Measurements from ENCODE around the gene FN3KRP. TPM values are rescaled to one million over a fixed set of nuclear protein-coding genes. Genes with fewer than 3 reads are reported as not detected.

Gene FN3KRP
- total and polyA plus RNA-seq, 12 donors, result 6.8 to 41.2 (median 25.4) TPM

DNA sequence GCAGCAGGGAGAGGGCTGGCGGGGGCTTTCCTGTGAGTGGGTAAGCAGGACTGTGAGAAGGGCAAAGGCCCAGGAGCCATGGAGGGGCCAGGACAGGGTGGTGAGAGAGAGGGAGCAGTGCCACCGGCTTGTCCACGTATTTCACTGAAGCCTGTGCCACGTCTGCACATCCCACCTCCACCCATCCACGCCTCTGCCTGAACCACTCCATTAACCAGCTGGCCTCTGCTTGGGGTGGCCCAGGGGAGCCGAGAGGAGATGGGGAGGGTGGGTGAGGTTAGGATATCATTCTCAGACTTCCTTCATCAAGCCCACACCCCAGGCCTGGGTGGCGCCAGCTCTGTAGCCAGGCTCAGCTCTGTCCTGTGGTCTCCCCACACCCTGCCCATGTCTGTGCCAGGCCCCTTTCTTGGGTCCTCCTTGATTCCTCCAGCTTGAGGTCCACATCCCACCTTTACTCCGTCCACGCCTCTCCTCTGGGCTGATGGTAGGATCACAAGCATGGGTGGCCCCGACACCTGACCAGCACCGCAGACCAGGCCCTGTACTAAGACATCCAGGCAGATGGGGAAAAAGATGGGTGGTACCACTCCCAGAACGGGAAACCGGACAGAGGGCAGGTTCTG is 15.7 kb downstream of the FN3KRP start:
- WGBS, 4 donors, result 89 to 94% (median 91%) methylated on average over 11 to 13 of the region's 13 CpGs
- Histone ChIP-seq H3K9me3 (replicated peaks in 1 of 3) (no peaks in the 10 kb centered on the region), H3K4me1 (replicated peaks in 1 of 2) (peaks cover 11 to 18% of the 10 kb centered on the region in 2 donors), H3K27me3 (no peaks in the 10 kb centered on the region), H3K36me3 (replicated peaks in 1 of 2) (peaks cover 0 to 4% of the 10 kb centered on the region in 2 donors), H3K4me3 (no peak overlapping the region), H3K27ac (no peak overlapping the region)
- TF ChIP-seq, protein P1, sequence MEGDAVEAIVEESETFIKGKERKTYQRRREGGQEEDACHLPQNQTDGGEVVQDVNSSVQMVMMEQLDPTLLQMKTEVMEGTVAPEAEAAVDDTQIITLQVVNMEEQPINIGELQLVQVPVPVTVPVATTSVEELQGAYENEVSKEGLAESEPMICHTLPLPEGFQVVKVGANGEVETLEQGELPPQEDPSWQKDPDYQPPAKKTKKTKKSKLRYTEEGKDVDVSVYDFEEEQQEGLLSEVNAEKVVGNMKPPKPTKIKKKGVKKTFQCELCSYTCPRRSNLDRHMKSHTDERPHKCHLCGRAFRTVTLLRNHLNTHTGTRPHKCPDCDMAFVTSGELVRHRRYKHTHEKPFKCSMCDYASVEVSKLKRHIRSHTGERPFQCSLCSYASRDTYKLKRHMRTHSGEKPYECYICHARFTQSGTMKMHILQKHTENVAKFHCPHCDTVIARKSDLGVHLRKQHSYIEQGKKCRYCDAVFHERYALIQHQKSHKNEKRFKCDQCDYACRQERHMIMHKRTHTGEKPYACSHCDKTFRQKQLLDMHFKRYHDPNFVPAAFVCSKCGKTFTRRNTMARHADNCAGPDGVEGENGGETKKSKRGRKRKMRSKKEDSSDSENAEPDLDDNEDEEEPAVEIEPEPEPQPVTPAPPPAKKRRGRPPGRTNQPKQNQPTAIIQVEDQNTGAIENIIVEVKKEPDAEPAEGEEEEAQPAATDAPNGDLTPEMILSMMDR (IDR thresholded peaks at IDR 0.05), result no peak
- no peak for TF ChIP-seq POLR2A (IDR thresholded peaks at IDR 0.05)
- intact Hi-C loops (cut with DNase I), result no loop called here
- peak in 1 of 7 donors; percentile 15 for DNase-seq

DNA sequence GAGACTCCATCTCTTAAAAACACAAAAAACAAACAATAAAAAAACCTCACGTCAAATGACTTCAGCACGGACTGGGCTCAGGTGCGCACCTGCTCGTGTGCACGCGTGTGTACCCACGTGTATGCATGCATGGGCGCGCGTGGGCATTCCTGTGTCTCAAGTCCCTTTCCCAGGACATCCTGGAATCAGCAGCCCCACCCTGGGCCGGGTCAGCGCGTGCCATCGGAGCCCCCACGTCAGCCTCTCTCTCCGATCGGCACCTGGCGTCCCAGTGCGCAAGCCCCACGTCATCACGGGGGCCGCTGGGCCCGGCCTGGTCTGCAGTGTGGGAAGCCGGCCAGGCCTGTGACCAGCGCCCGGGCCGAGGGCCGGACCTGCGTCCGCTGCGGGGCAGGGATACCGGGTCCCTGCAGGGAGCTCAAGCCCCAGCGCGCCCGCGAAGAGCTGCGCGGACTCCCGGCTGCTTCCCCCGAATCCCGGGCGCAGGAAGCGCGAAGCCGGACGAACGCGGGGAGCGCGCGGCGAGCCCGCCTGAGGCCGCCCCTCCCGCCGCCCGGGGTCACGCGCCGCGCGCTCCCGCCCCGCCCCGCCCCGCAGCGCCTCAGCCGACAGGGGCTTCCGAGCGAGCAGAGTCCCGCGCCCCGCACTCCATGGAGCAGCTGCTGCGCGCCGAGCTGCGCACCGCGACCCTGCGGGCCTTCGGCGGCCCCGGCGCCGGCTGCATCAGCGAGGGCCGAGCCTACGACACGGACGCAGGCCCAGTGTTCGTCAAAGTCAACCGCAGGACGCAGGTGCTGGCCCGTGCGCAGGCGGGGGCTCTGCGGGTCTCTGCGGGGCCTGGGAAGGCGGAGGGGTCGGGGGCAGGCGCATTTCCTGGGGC is 18.7 kb downstream of the FN3KRP start, which contains the start of gene FN3K:
Gene FN3K (plus strand): TSS at position 629 of the 880 bp plus-strand sequence. CDS start 22 bp downstream, at position 651.
- peaks cover 20 to 26% of the 10 kb centered on the region in 2 donors for H3K4me1 ChIP-seq (replicated peaks in 1 of 2)
- H3K9me3 ChIP-seq (replicated peaks in 1 of 3), result no peaks in the 10 kb centered on the region
- peak within 1 kb of the TSS in 3 of 4 donors; percentile 49 to 71 (median 67) for H3K4me3 ChIP-seq
- H3K36me3 ChIP-seq (replicated peaks in 1 of 2), result peaks cover 0 to 12% of the 10 kb centered on the region in 2 donors
- intact Hi-C loops (cut with DNase I), result no loop called here
- no peaks in the 10 kb centered on the region for H3K27me3 ChIP-seq
- peak within 1 kb of the TSS; percentile 60 to 93 (median 89) for H3K27ac ChIP-seq
- peak; percentile 76 to 90 (median 85) for DNase-seq
- 3 to 47% (median 8%) methylated on average over 11 to 100 of the region's 101 CpGs for WGBS, 4 donors
- TF ChIP-seq, protein P1 (IDR thresholded peaks at IDR 0.05), result no peak
- peak; percentile 75 to 86 for TF ChIP-seq POLR2A (IDR thresholded peaks at IDR 0.05)

DNA sequence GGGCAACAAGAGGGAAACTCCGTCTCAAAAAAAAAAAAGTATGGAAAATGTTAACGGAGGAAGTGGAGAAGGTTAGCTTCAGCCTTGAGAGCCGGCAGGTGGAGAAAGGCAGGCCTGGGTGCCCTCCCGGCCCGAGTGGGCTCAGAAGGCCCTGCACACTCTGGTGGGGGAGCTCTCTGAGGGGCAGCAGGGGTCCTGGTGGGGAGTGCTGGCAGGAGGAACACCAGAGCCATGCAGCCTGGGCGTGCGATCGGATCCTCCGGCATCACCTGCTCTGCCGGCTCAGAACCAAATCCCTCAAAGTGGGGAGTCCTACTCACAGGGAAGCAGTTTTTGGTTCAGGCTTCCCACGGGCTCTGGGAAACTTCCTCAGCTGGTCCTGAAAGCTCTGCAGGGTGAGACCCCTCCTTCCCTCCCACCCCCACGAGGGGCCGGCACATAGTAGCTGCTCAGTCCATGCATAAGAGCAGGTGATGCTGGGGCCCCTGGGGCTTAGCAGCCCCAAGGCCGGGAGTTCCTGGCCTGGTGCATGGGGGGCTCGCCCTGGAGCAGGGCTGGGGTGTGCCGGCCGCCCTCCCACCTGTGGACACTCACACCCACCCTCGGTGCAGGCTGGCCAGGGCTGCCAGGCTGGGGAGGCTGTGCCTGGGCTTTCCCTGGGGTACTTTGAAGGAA is 20.1 kb downstream of the FN3KRP start:
- H3K36me3 ChIP-seq (replicated peaks in 1 of 2), result peaks cover 0 to 26% of the 10 kb centered on the region in 2 donors
- WGBS, 4 donors, result 43 to 56% (median 50%) methylated on average over 12 to 18 of the region's 18 CpGs
- peaks cover 0 to 6% (median 0%) of the 10 kb centered on the region in 3 donors for H3K9me3 ChIP-seq (replicated peaks in 1 of 3)
- TF ChIP-seq, protein P1 (IDR thresholded peaks at IDR 0.05), result no peak
- peak in 1 of 2 donors; percentile 21 for TF ChIP-seq POLR2A (IDR thresholded peaks at IDR 0.05)
- H3K27ac ChIP-seq, result peak overlapping the region; percentile 60 to 93 (median 89)
- H3K27me3 ChIP-seq, result no peaks in the 10 kb centered on the region
- intact Hi-C loops (cut with DNase I), result no loop called here
- DNase-seq, result no peak
- peak overlapping the region in 2 of 4 donors; percentile 67 to 71 for H3K4me3 ChIP-seq
- peaks cover 20 to 26% of the 10 kb centered on the region in 2 donors for H3K4me1 ChIP-seq (replicated peaks in 1 of 2)

Data from adrenal gland (tissue), 12 donors.